ENCODE data around the gene SPATA13. TPM values are rescaled to one million over a fixed set of nuclear protein-coding genes. Genes with fewer than 3 reads are reported as not detected.
"Not testable (repeated sequence)": the region's sequence is repeated elsewhere in the genome, so short reads cannot be mapped to it uniquely, and the experiment has no call there.

Gene SPATA13
- total and polyA plus RNA-seq, 4 donors, result 10.5 to 36.7 (median 20.1) TPM

DNA sequence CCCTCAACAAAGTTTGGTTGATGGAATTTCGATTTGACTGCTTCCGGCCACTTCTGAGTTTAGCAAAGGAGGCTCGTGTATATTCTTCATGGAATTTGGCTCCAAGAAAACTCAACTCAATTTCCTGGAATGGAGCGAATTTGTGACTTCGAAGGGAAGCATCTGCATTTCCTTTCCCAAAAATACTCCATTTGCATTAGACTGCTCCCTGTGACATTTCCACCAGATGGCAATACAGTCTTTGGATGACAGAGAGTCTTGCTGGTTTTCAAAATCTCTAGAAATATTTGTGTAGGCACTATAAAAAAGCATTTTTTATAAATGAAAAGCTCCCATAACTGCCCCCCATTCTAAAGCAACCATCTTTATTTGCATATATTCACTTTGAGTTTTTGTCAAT is 152.9 kb downstream of the SPATA13 start:
- 28 to 37% methylated on average over 5 of the region's 5 CpGs for WGBS, 2 donors
- H3K4me1 ChIP-seq (ENCODE audit: control insufficient read depth in 5 of 5, insufficient read depth in 5 of 5, low read length in 5 of 5), result peaks cover 0 to 2% (median 0%) of the 10 kb centered on the region in 5 donors
- H3K27ac ChIP-seq (ENCODE audit: low read depth in 1 of 2, low read length in 1 of 2), result no peak overlapping the region
- H3K9me3 ChIP-seq (ENCODE audit: control insufficient read depth in 4 of 4, insufficient read depth in 3 of 4, low read length in 3 of 4), result no peaks in the 10 kb centered on the region
- no peaks in the 10 kb centered on the region for H3K27me3 ChIP-seq (ENCODE audit: control insufficient read depth in 3 of 3, insufficient read depth in 3 of 3, low read length in 2 of 3)
- TF ChIP-seq, protein P1, sequence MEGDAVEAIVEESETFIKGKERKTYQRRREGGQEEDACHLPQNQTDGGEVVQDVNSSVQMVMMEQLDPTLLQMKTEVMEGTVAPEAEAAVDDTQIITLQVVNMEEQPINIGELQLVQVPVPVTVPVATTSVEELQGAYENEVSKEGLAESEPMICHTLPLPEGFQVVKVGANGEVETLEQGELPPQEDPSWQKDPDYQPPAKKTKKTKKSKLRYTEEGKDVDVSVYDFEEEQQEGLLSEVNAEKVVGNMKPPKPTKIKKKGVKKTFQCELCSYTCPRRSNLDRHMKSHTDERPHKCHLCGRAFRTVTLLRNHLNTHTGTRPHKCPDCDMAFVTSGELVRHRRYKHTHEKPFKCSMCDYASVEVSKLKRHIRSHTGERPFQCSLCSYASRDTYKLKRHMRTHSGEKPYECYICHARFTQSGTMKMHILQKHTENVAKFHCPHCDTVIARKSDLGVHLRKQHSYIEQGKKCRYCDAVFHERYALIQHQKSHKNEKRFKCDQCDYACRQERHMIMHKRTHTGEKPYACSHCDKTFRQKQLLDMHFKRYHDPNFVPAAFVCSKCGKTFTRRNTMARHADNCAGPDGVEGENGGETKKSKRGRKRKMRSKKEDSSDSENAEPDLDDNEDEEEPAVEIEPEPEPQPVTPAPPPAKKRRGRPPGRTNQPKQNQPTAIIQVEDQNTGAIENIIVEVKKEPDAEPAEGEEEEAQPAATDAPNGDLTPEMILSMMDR (IDR thresholded peaks at IDR 0.05; ENCODE audit: control extremely low read depth, extremely low read depth), result no peak
- no peak overlapping the region for H3K4me3 ChIP-seq
- no peak overlapping the region for H3K9ac ChIP-seq (ENCODE audit: insufficient read depth in 1 of 2, low read length in 2 of 2)
- peak in 2 of 3 donors; percentile 65 for DNase-seq
- no peak for ATAC-seq (ENCODE audit: insufficient read depth, low FRiP score)
- no peaks in the 10 kb centered on the region for H3K36me3 ChIP-seq (ENCODE audit: control insufficient read depth in 4 of 4, insufficient read depth in 4 of 4, low read length in 4 of 4)

GRCh38 chr13:24317835-24318234 is 157.3 kb downstream of the SPATA13 start:
- not testable (repeated sequence) for H3K9me3 ChIP-seq (ENCODE audit: control insufficient read depth in 4 of 4, insufficient read depth in 3 of 4, low read length in 3 of 4); H3K36me3 ChIP-seq (ENCODE audit: control insufficient read depth in 4 of 4, insufficient read depth in 4 of 4, low read length in 4 of 4); H3K27me3 ChIP-seq (ENCODE audit: control insufficient read depth in 3 of 3, insufficient read depth in 3 of 3, low read length in 2 of 3); H3K4me1 ChIP-seq (ENCODE audit: control insufficient read depth in 5 of 5, insufficient read depth in 5 of 5, low read length in 5 of 5); H3K4me3 ChIP-seq; ATAC-seq (ENCODE audit: insufficient read depth, low FRiP score); H3K27ac ChIP-seq (ENCODE audit: low read depth in 1 of 2, low read length in 1 of 2); DNase-seq; H3K9ac ChIP-seq (ENCODE audit: insufficient read depth in 1 of 2, low read length in 2 of 2)
- WGBS, 2 donors, result 87 to 93% methylated on average over 9 to 10 of the region's 10 CpGs

- H3K27ac ChIP-seq (ENCODE audit: low read depth in 1 of 2, low read length in 1 of 2); H3K4me1 ChIP-seq (ENCODE audit: control insufficient read depth in 5 of 5, insufficient read depth in 5 of 5, low read length in 5 of 5); DNase-seq; H3K27me3 ChIP-seq (ENCODE audit: control insufficient read depth in 3 of 3, insufficient read depth in 3 of 3, low read length in 2 of 3); H3K4me3 ChIP-seq; H3K9me3 ChIP-seq (ENCODE audit: control insufficient read depth in 4 of 4, insufficient read depth in 3 of 4, low read length in 3 of 4); H3K36me3 ChIP-seq (ENCODE audit: control insufficient read depth in 4 of 4, insufficient read depth in 4 of 4, low read length in 4 of 4); H3K9ac ChIP-seq (ENCODE audit: insufficient read depth in 1 of 2, low read length in 2 of 2); ATAC-seq (ENCODE audit: insufficient read depth, low FRiP score): not testable (repeated sequence)
- 77 to 93% methylated on average over 4 of the region's 4 CpGs for WGBS, 2 donors
Measured at GRCh38 chr13:24318878-24319277, 158.4 kb downstream of the SPATA13 start.

DNA sequence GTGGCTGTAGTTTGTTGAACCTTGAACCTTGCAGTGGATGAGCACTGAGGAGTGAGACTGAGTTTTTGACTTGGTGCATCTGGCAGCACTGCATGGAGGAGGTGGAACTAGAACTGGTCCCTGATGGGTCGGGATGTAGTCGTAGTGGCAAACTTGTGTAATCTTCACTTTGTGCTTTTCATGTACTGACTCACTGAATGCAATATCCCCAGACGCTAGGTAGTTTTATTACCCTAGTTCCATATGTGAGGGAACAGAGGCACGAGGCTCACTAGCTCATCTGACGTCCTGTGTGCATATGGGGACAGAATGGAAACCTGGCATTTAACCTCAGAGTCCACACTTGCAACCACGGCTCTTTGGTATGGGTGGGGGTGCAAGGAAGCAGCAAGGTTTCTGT is 159.1 kb downstream of the SPATA13 start:
- DNase-seq; H3K36me3 ChIP-seq (ENCODE audit: control insufficient read depth in 4 of 4, insufficient read depth in 4 of 4, low read length in 4 of 4); H3K4me3 ChIP-seq; H3K27me3 ChIP-seq (ENCODE audit: control insufficient read depth in 3 of 3, insufficient read depth in 3 of 3, low read length in 2 of 3); H3K9ac ChIP-seq (ENCODE audit: insufficient read depth in 1 of 2, low read length in 2 of 2); ATAC-seq (ENCODE audit: insufficient read depth, low FRiP score); H3K4me1 ChIP-seq (ENCODE audit: control insufficient read depth in 5 of 5, insufficient read depth in 5 of 5, low read length in 5 of 5); H3K27ac ChIP-seq (ENCODE audit: low read depth in 1 of 2, low read length in 1 of 2); H3K9me3 ChIP-seq (ENCODE audit: control insufficient read depth in 4 of 4, insufficient read depth in 3 of 4, low read length in 3 of 4): not testable (repeated sequence)
- 88 to 89% methylated on average over 5 to 6 of the region's 6 CpGs for WGBS, 2 donors

GRCh38 chr13:24321416-24321815 is 160.9 kb downstream of the SPATA13 start:
- H3K4me1 ChIP-seq (ENCODE audit: control insufficient read depth in 5 of 5, insufficient read depth in 5 of 5, low read length in 5 of 5); H3K4me3 ChIP-seq; H3K27ac ChIP-seq (ENCODE audit: low read depth in 1 of 2, low read length in 1 of 2); DNase-seq; H3K27me3 ChIP-seq (ENCODE audit: control insufficient read depth in 3 of 3, insufficient read depth in 3 of 3, low read length in 2 of 3); ATAC-seq (ENCODE audit: insufficient read depth, low FRiP score); H3K9me3 ChIP-seq (ENCODE audit: control insufficient read depth in 4 of 4, insufficient read depth in 3 of 4, low read length in 3 of 4); H3K9ac ChIP-seq (ENCODE audit: insufficient read depth in 1 of 2, low read length in 2 of 2); H3K36me3 ChIP-seq (ENCODE audit: control insufficient read depth in 4 of 4, insufficient read depth in 4 of 4, low read length in 4 of 4): not testable (repeated sequence)
- WGBS, 2 donors, result 92 to 93% methylated on average over 8 of the region's 8 CpGs

- H3K4me1 ChIP-seq (ENCODE audit: control insufficient read depth in 5 of 5, insufficient read depth in 5 of 5, low read length in 5 of 5); H3K9me3 ChIP-seq (ENCODE audit: control insufficient read depth in 4 of 4, insufficient read depth in 3 of 4, low read length in 3 of 4); DNase-seq; ATAC-seq (ENCODE audit: insufficient read depth, low FRiP score); H3K36me3 ChIP-seq (ENCODE audit: control insufficient read depth in 4 of 4, insufficient read depth in 4 of 4, low read length in 4 of 4); H3K27ac ChIP-seq (ENCODE audit: low read depth in 1 of 2, low read length in 1 of 2); H3K27me3 ChIP-seq (ENCODE audit: control insufficient read depth in 3 of 3, insufficient read depth in 3 of 3, low read length in 2 of 3); H3K9ac ChIP-seq (ENCODE audit: insufficient read depth in 1 of 2, low read length in 2 of 2); H3K4me3 ChIP-seq: not testable (repeated sequence)
- WGBS, 2 donors, result 67 to 74% methylated on average over 2 of the region's 2 CpGs
Measured at GRCh38 chr13:24322470-24322869, 161.9 kb downstream of the SPATA13 start.
